GM23248 (cell line): Measurements from ENCODE around the gene RESP18.

Experiments
- EZH2 ChIP-seq: fragments of 200-600 bp; sonication (generic); IDR thresholded peaks from 2 replicates; pipeline ENCODE4 v1.6.1; 2018; ENCODE audit warnings: antibody characterized with exemption, mild to moderate bottlenecking; ENCODE audit not compliant: insufficient read depth, poor library complexity, severe bottlenecking
- EZH2phosphoT487 ChIP-seq: fragments of 200-600 bp; sonication (generic); IDR thresholded peaks from 2 replicates; pipeline ENCODE4 v1.6.1; 2018; ENCODE audit warnings: antibody characterized with exemption, moderate library complexity, mild to moderate bottlenecking, low read depth; ENCODE audit not compliant: insufficient read depth

GRCh38 chr2:219368690-219369191 is 36.2 kb upstream of the RESP18 start:
- TF ChIP-seq EZH2phosphoT487 (no peak), EZH2 (no peak)
